ENCODE data around the gene EIF4E.
"Not testable (repeated sequence)": the region's sequence is repeated elsewhere in the genome, so short reads cannot be mapped to it uniquely, and the experiment has no call there.

Gene EIF4E

DNA sequence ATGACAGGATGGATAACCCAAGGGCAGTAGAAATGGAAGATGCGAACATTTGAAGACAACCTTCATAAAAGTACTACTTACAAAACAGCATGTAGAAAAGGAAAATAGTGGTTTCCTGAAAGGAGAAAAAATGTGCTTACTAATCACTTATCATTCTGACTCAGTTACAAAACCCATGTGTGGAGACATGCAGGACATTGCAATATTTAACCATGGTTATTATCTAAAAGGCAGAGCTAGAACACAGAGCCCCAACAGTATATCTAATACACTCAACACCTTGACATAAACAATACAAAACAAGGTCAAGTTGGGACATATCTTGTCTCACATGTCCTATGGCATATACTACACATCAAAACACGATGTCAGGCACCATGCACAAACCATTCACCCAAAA is 55.9 kb downstream of the EIF4E start:
- no peak for DNase-seq
- no peaks in the 10 kb centered on the region for H3K27me3 ChIP-seq
- H3K9me3 ChIP-seq: no peaks in the 10 kb centered on the region
- H3K4me3 ChIP-seq (ENCODE audit: low read depth, low read length): no peak overlapping the region
- peaks cover 6% of the 10 kb centered on the region; the same call in 1 of the 2 replicates for H3K36me3 ChIP-seq
- TF ChIP-seq, protein P1, sequence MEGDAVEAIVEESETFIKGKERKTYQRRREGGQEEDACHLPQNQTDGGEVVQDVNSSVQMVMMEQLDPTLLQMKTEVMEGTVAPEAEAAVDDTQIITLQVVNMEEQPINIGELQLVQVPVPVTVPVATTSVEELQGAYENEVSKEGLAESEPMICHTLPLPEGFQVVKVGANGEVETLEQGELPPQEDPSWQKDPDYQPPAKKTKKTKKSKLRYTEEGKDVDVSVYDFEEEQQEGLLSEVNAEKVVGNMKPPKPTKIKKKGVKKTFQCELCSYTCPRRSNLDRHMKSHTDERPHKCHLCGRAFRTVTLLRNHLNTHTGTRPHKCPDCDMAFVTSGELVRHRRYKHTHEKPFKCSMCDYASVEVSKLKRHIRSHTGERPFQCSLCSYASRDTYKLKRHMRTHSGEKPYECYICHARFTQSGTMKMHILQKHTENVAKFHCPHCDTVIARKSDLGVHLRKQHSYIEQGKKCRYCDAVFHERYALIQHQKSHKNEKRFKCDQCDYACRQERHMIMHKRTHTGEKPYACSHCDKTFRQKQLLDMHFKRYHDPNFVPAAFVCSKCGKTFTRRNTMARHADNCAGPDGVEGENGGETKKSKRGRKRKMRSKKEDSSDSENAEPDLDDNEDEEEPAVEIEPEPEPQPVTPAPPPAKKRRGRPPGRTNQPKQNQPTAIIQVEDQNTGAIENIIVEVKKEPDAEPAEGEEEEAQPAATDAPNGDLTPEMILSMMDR (IDR thresholded peaks at IDR 0.05; ENCODE audit: low read depth, low read length): no peak
- H3K4me1 ChIP-seq: no peaks in the 10 kb centered on the region

DNA sequence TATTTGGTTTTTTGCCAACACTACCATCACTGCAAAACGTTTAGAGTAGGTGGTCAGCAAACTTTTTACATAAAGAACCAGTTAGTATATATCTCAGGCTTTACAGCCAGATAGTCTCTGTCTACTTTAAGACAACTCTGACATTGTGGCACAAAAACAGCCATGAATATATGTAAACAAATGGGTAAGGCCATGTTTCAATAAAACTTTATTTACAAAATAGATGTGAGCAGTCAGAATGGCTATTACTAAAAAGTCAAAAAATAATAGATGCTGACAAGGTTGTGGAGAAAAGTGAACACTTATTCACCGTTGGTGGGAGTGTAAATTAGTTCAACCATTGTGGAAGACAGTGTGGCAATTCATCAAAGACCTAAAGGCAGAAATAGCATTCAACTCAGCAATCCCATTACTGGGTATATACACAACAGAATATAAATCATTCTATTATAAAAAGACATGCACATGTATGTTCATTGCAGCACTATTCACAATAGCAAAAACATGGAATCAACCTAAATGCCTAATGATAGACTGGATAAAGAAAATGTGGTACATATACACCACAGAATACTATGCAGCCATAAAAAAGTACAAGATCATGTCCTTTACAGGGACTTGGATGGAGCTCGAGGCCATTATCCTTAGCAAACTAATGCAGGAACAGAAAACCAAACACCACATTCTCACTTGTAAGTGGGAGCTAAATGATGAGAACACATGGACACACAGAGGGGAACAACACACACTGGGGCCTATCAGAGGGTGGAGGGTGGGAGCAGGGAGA is 56.6 kb downstream of the EIF4E start:
- not testable (repeated sequence) for H3K4me3 ChIP-seq (ENCODE audit: low read depth, low read length); H3K4me1 ChIP-seq; H3K27me3 ChIP-seq; DNase-seq; H3K9me3 ChIP-seq; H3K36me3 ChIP-seq

DNA sequence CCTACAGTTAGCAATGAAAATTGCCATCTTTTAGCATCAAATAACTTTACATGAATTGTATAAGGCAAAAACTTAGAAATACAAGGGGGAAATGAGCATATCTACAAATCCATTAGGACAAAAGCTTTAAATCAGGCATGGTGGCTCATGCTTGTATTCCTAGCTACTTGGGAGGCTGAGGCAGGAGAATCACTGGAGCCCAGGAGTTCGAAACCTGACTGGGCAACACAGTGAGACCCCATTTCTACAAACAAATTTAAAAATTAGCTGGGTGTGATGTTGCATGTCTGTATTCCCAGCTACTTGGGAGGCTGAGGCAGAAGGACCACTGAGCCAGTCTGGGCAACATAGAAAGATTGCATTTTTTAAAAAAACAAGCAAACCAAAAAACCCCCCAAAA is 61.3 kb downstream of the EIF4E start:
- Histone ChIP-seq H3K4me3 (ENCODE audit: low read depth, low read length) (no peak overlapping the region), H3K9me3 (no peaks in the 10 kb centered on the region), H3K27me3 (no peaks in the 10 kb centered on the region), H3K4me1 (no peaks in the 10 kb centered on the region), H3K36me3 (no peaks in the 10 kb centered on the region)
- DNase-seq: no peak
- TF ChIP-seq, protein P1 (IDR thresholded peaks at IDR 0.05; ENCODE audit: low read depth, low read length): no peak

DNA sequence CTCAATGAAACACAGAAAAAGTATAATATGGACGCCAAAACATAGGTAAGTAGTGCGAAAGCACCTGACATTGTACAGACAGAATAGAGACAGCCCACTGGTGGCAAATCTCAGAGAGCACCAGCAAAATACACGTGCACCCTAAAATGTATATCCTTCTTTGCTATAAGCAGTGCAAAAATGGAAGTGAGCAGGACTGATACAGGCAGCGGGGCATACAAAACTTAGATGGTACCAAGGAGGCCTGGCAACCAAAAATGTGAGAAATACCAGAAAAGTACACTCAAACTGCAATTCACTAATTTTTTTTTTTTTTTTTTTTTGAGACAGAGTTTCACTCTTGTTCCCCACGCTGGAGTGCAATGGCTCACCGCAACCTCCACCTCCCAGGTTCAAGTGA is 63.9 kb downstream of the EIF4E start:
- H3K4me1 ChIP-seq: no peaks in the 10 kb centered on the region
- no peaks in the 10 kb centered on the region for H3K36me3 ChIP-seq
- H3K4me3 ChIP-seq (ENCODE audit: low read depth, low read length): no peak overlapping the region
- no peaks in the 10 kb centered on the region for H3K9me3 ChIP-seq
- no peak for DNase-seq
- H3K27me3 ChIP-seq: no peaks in the 10 kb centered on the region
- TF ChIP-seq, protein P1 (IDR thresholded peaks at IDR 0.05; ENCODE audit: low read depth, low read length): no peak

DNA sequence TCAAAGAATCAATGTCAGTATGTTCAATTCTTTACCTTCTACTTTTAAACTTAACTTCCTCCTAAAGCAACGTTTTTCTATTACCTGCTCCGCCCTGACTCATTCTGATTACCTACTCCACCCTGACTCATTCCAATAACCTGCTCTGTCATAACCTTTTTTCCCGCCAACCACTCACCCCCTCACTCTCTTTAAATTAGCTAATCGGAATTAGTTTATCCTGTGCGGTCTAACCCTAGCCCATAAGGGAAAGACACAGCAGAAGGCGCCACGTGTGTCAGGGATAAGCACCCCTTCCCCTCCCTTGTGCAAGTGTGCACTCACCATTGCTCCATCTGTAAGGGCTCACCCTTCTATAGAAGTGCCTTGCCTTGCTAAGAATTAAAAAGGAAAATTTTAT is 64.4 kb downstream of the EIF4E start:
- Histone ChIP-seq H3K36me3 (no peaks in the 10 kb centered on the region), H3K27me3 (no peaks in the 10 kb centered on the region), H3K9me3 (no peaks in the 10 kb centered on the region), H3K4me1 (no peaks in the 10 kb centered on the region), H3K4me3 (ENCODE audit: low read depth, low read length) (no peak overlapping the region)
- no peak for DNase-seq
- TF ChIP-seq, protein P1 (IDR thresholded peaks at IDR 0.05; ENCODE audit: low read depth, low read length): no peak

DNA sequence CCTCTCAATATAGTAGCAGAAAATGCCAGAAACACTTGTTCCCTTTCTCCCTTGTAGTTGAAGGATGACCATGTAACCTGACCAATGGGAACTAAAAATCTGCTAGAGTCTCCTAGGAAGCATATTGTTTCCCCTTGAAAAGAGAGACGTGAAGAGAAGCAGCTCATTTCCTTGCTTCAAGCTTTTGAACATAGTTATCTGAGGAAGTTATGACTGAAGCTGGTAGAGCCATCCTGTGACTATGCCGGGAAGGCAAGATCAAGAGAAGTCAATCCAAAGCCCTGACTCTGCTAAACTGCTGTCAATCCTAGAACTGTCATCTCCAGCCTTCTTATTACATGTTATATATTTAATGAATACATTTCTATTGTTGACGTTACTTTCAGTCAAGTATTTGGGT is 66.6 kb downstream of the EIF4E start:
- Histone ChIP-seq H3K4me1 (no peaks in the 10 kb centered on the region), H3K4me3 (ENCODE audit: low read depth, low read length) (no peak overlapping the region), H3K36me3 (no peaks in the 10 kb centered on the region), H3K27me3 (no peaks in the 10 kb centered on the region), H3K9me3 (no peaks in the 10 kb centered on the region)
- TF ChIP-seq, protein P1 (IDR thresholded peaks at IDR 0.05; ENCODE audit: low read depth, low read length): no peak
- no peak for DNase-seq
